Measurements from ENCODE around the gene KIF26A. TPM values are rescaled to one million over a fixed set of nuclear protein-coding genes. Genes with fewer than 3 reads are reported as not detected.
"Not testable (repeated sequence)": the region's sequence is repeated elsewhere in the genome, so short reads cannot be mapped to it uniquely, and the experiment has no call there.

KIF26A gene
- total RNA-seq, 1 donor from 2014 or later: 7.0 TPM

DNA sequence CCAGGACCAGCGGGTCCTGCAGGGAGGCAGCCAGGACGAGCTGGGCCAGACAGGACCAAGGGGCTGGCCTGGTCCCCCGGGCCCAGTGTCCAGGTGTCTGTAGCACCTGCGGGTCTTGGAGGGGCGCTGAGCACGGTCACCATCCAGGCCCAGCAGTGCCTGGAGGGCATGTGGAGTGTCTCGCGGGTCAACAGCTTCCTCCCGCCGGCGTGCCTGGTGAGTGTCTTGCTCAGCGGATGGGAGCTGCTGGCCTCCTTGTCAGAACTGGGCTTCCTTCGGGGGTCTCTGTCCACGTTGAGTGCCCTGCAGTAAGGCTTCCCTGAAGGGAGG is 13.8 kb downstream of the KIF26A start:
- H3K27me3 Mint-ChIP-seq: no peaks in the 10 kb centered on the region
- no peak overlapping the region for H3K27ac Mint-ChIP-seq
- no peaks in the 10 kb centered on the region for H3K9me3 Mint-ChIP-seq (ENCODE audit: low read depth)
- peaks cover 12% of the 10 kb centered on the region for H3K4me1 Mint-ChIP-seq (ENCODE audit: low read depth)
- H3K4me3 Mint-ChIP-seq (ENCODE audit: low read depth): no peak overlapping the region
- TF ChIP-seq, protein P1, sequence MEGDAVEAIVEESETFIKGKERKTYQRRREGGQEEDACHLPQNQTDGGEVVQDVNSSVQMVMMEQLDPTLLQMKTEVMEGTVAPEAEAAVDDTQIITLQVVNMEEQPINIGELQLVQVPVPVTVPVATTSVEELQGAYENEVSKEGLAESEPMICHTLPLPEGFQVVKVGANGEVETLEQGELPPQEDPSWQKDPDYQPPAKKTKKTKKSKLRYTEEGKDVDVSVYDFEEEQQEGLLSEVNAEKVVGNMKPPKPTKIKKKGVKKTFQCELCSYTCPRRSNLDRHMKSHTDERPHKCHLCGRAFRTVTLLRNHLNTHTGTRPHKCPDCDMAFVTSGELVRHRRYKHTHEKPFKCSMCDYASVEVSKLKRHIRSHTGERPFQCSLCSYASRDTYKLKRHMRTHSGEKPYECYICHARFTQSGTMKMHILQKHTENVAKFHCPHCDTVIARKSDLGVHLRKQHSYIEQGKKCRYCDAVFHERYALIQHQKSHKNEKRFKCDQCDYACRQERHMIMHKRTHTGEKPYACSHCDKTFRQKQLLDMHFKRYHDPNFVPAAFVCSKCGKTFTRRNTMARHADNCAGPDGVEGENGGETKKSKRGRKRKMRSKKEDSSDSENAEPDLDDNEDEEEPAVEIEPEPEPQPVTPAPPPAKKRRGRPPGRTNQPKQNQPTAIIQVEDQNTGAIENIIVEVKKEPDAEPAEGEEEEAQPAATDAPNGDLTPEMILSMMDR (IDR thresholded peaks at IDR 0.05; ENCODE audit: unreplicated experiment): no peak
- H3K36me3 Mint-ChIP-seq (ENCODE audit: insufficient read depth): no peaks in the 10 kb centered on the region
- no peak for DNase-seq (ENCODE audit: low spot score, unreplicated experiment)

DNA sequence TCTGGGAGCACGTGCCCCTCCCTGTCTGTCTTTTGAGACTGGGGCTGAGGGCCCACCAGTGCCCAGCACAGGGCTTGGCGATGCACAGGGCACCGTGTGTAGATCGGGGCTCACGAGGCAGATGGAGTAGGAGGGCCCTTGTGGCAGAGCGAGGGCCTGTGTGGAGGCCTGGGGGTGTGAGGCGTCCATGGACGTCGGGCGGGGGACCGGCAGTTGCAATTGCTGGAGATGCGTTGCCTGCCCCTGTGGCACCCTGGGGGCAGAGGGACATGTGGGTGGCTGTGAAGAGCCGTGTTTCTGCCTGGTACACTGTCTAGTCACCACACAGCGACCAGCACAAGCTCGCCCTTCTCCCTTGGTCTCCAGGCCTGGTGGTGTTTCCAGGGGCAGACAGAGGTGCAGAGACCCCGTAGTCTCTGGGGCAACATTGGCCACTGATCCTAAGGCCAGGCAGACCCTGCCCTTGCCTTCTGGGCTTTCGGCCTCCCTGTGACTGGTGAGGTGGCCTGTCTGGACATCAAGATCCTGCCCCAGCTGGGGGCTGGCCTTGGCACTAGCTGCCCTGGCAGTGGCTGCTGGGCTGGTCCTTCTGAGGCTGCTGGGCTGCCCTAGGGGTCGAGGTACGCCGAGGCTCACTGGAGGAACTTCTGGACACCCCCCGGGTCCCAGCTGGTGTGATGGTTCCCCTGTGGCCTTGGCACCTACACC is 14.5 kb downstream of the KIF26A start:
- Mint-ChIP-seq H3K36me3 (ENCODE audit: insufficient read depth) (no peaks in the 10 kb centered on the region), H3K9me3 (ENCODE audit: low read depth) (no peaks in the 10 kb centered on the region), H3K27ac (no peak overlapping the region), H3K4me3 (ENCODE audit: low read depth) (no peak overlapping the region), H3K4me1 (ENCODE audit: low read depth) (peaks cover 8% of the 10 kb centered on the region), H3K27me3 (no peaks in the 10 kb centered on the region)
- TF ChIP-seq, protein P1 (IDR thresholded peaks at IDR 0.05; ENCODE audit: unreplicated experiment): no peak
- DNase-seq (ENCODE audit: low spot score, unreplicated experiment): no peak

DNA sequence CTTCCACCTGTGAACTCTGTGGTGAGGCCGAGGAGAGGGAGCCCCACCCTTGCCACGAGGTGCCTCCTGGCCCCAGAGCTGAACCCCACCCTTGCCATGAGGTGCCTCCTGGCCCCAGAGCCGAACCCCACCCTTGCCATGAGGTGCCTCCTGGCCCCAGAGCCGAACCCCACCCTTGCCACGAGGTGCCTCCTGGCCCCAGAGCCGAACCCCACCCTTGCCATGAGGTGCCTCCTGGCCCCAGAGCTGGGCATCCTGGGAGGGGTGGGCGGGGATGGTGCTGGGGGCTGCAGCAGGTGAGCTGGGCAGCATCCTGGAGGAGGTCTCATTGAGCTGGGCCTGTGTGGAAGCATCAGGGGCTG is 15.0 kb downstream of the KIF26A start:
- not testable (repeated sequence) for DNase-seq (ENCODE audit: low spot score, unreplicated experiment); H3K27ac Mint-ChIP-seq; H3K27me3 Mint-ChIP-seq; H3K9me3 Mint-ChIP-seq (ENCODE audit: low read depth); H3K4me1 Mint-ChIP-seq (ENCODE audit: low read depth); H3K4me3 Mint-ChIP-seq (ENCODE audit: low read depth); H3K36me3 Mint-ChIP-seq (ENCODE audit: insufficient read depth)

DNA sequence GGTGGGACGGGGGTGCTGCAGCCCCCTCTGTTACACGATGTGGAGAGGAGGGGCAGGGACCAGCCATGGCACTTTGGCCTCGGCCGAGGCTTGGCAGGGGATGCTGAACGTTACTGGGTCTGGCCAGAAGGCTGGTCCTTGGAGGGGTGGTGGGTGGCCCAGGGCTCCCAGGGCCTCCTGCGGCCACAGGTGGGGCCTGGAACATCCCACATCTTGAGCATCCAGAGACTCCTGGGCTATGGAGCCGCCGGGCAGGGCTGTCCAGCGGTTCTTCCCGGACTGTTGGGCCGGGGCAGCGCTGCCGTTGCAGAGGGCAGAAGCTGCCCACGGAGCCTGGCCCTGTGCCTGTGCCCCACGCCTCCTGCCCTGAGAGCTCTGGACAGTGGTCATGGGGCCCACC is 15.9 kb downstream of the KIF26A start:
- no peaks in the 10 kb centered on the region for H3K9me3 Mint-ChIP-seq (ENCODE audit: low read depth)
- H3K27me3 Mint-ChIP-seq: no peaks in the 10 kb centered on the region
- no peak overlapping the region for H3K27ac Mint-ChIP-seq
- no peaks in the 10 kb centered on the region for H3K36me3 Mint-ChIP-seq (ENCODE audit: insufficient read depth)
- TF ChIP-seq, protein P1 (IDR thresholded peaks at IDR 0.05; ENCODE audit: unreplicated experiment): no peak
- no peaks in the 10 kb centered on the region for H3K4me1 Mint-ChIP-seq (ENCODE audit: low read depth)
- no peak overlapping the region for H3K4me3 Mint-ChIP-seq (ENCODE audit: low read depth)
- no peak for DNase-seq (ENCODE audit: low spot score, unreplicated experiment)

DNA sequence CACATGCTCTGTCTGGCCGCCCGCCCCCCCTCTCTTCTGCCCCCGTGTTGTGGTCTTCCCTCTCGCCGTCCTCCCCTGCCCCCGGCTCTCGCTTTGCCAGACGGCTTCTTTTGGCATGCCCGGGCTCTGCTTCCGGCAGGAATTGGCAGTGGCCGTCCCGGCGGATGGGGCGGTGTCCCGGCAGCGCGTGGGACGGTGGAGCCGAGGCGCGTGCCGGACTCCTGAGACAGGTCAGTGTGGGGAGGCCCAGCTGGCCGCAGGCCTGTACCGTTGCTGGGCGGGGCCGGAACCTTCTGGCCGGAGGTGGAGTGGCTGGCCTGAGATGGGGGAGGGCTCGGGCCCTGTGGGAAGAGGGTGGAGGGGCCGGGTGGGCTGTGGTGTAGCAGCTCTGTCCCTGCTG is 17.1 kb downstream of the KIF26A start:
- DNase-seq (ENCODE audit: low spot score, unreplicated experiment): no peak
- TF ChIP-seq, protein P1 (IDR thresholded peaks at IDR 0.05; ENCODE audit: unreplicated experiment): no peak
- Mint-ChIP-seq H3K27me3 (no peaks in the 10 kb centered on the region), H3K4me1 (ENCODE audit: low read depth) (no peaks in the 10 kb centered on the region), H3K4me3 (ENCODE audit: low read depth) (no peak overlapping the region), H3K36me3 (ENCODE audit: insufficient read depth) (no peaks in the 10 kb centered on the region), H3K9me3 (ENCODE audit: low read depth) (no peaks in the 10 kb centered on the region), H3K27ac (no peak overlapping the region)

DNA sequence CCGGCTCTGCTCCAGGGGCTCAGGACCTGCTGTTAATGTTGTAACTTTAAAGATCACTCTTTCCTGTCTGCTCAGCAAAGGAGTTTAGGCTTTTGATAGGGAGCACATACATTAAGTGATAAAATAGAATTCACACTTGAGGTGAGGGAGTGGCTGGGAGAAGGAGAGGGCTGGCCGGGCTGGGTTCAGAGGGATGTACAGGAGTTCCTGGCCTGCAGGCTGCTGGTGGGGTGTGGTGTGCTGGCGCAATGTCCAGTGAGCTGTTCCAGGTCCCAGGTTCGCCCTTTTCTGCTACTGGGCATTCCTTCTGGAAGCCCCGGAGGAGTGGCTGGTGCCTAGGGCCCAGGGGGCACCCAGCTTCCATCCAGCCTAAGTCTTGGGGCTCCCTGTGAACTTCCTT is 17.8 kb downstream of the KIF26A start:
- no peaks in the 10 kb centered on the region for H3K4me1 Mint-ChIP-seq (ENCODE audit: low read depth)
- TF ChIP-seq, protein P1 (IDR thresholded peaks at IDR 0.05; ENCODE audit: unreplicated experiment): no peak
- no peak overlapping the region for H3K27ac Mint-ChIP-seq
- no peak overlapping the region for H3K4me3 Mint-ChIP-seq (ENCODE audit: low read depth)
- no peaks in the 10 kb centered on the region for H3K36me3 Mint-ChIP-seq (ENCODE audit: insufficient read depth)
- DNase-seq (ENCODE audit: low spot score, unreplicated experiment): no peak
- H3K27me3 Mint-ChIP-seq: no peaks in the 10 kb centered on the region
- H3K9me3 Mint-ChIP-seq (ENCODE audit: low read depth): no peaks in the 10 kb centered on the region

All from progenitor cell of endocrine pancreas (in vitro differentiated cells).